CD4-positive, alpha-beta T cell treated with Interleukin-6 at 100 ng/mL for 8 hours (primary cell): ENCODE measurements around the gene AMY2B.
"Not testable (repeated sequence)": the region's sequence is repeated elsewhere in the genome, so short reads cannot be mapped to it uniquely, and the experiment has no call there.

ENCODE experiments used
- DNase-seq: peaks from one replicate; pipeline ENCODE4 v3.0.0-alpha.2; 2020; ENCODE audit warnings: mixed read lengths, low spot score

AMY2B gene

DNA sequence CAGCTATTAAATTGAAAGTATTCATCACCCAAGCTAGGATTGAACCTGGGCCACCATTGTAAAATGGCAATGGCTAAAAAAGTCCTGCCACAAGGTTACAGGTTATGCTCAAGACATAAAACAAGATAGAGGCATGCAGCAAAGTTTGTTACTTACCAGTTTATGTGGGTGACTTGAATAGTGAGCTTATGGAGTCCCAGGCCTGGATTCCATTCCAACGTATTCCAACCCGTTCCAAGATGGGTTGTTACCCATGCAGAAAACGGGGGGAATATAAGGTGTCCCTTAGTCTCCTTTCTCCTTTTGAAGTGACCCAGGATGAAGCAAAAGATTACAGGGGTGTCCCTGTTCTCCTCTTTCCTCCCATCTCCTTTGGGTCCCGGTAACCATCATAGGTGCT lies 56.0 kb downstream of the AMY2B start:
- not testable (repeated sequence) for DNase-seq
